GM23248 (cell line): Measurements from ENCODE around the gene C22orf39.

ENCODE experiments used
- EZH2 ChIP-seq: fragments of 200-600 bp; sonication (generic); IDR thresholded peaks from 2 replicates; pipeline ENCODE4 v1.6.1; 2018; ENCODE audit warnings: antibody characterized with exemption, mild to moderate bottlenecking; ENCODE audit not compliant: insufficient read depth, poor library complexity, severe bottlenecking
- EZH2phosphoT487 ChIP-seq: fragments of 200-600 bp; sonication (generic); IDR thresholded peaks from 2 replicates; pipeline ENCODE4 v1.6.1; 2018; ENCODE audit warnings: antibody characterized with exemption, moderate library complexity, mild to moderate bottlenecking, low read depth; ENCODE audit not compliant: insufficient read depth

- TF ChIP-seq EZH2: no peak
- no peak for TF ChIP-seq EZH2phosphoT487
Measured at GRCh38 chr22:19404676-19405075, 42.8 kb downstream of the C22orf39 start.
